T47D (cell line): ENCODE results near the gene ISYNA1.

ENCODE experiments used
- DNase-seq, 2 experiments: peaks; one replicate each; pipeline versions ENCODE4 v3.0.0 to v3.0.0-alpha.2; 2011 to 2012; ENCODE audit warnings: low read depth in 1 of 2, low spot score in 1 of 2
- JUND ChIP-seq: IDR thresholded peaks from 2 replicates; pipeline ENCODE4 v1.6.1; 2012; ENCODE audit warnings: low read depth
- in situ Hi-C: cut with HindIII; loops from 2 replicates; pipeline ENCODE4 v1.10.0; 2016; ENCODE audit warnings: low sequenced_read_pairs, low pct_unique_long_range_greater_than_20kb

The ISYNA1 gene

DNA sequence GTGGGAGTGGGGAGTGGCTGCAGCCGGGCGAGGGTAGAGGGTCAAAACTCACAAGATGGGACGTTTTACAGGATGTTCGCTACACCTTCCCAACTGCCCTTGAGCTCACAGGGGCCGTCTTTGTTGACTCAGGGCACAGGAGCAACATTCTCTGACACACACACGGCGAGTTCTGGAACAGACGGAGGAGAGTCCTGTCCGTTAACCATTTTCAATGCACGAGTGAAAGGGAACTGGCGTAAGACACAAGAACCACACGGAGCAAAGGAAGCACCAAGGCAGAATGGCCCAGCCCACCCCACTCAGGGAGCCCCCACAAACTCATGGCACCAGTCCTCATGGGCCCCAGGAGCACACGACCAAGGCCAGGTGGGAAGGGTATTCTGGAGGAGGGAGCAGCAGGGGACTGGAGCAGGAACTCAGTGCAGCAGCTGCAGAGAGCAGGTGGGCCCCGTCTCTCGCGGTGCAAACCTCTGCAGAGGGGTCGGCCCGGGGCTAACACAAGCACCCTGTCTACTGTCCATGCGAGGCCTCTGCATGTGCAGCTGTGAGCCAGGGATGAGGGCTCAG lies 37.9 kb upstream of the ISYNA1 start:
- DNase-seq = no peak
- in situ Hi-C loops = no loop called here
- TF ChIP-seq JUND = no peak

DNA sequence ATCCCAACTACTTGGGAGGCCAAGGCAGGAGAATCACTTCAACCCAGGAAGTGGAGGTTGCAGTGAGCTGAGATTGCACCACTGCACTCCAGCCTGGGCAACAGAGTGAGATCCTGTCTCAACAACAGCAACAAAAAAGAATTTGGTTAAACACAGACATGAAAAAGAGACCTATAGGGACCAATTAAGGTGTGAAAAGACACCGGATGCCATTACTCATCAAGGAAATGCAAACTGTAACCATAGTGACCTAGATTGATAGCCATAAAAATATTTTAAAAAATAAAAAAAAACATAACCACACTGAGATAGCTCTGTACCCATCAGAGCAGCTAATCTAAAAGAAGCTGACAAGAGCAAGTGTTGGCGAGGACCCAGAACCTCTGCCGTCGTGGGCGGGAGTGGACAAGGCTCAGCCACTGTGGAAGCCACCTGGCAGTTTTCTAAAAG lies 37.1 kb upstream of the ISYNA1 start:
- in situ Hi-C loops = no loop called here
- no peak for TF ChIP-seq JUND
- DNase-seq = no peak

DNA sequence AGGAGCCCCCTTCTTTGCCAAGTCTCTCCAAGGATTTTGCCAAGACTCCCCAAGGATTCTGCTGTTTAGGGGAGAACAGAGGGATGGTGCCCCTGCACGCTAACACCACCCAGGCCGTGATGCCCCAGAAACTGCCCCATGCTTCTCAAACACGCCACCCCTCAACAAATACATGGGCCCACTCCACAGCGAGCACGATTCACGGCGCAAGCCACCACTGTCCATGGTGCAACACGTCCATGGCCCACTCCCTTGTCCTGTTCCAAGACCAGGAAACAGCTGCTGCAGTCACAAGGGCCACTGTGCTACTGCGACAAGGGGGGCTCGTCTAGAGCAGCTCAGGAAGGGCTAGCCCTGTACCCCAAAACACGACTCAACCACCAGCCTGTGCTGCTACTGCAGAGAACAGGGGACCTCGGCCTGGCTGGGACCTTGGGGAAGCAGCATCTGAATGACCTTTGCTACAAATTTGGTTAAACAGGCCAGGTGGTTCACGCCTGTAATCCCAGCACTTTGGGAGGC lies 36.5 kb upstream of the ISYNA1 start:
- TF ChIP-seq JUND = no peak
- no peak for DNase-seq
- in situ Hi-C loops = no loop called here

DNA sequence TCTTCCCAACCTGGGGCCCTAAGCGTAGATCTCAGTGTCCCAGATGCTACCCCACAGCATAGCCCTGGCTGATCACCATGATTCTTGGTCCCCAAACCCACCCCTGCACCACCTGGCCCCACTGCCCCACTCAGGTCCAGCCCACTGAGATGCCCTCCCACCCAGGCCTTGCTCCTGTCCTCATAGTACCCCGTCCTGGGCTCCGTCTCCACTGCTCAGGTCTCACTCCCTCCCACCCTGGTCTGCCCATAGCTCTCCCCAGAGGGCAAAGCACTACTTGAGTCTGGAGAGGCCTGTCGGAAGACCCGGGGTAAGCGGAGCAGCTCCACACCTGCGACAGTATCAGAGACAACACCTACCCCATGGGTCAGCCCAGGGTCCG lies 35.8 kb upstream of the ISYNA1 start:
- in situ Hi-C loops = no loop called here
- no peak for DNase-seq

DNA sequence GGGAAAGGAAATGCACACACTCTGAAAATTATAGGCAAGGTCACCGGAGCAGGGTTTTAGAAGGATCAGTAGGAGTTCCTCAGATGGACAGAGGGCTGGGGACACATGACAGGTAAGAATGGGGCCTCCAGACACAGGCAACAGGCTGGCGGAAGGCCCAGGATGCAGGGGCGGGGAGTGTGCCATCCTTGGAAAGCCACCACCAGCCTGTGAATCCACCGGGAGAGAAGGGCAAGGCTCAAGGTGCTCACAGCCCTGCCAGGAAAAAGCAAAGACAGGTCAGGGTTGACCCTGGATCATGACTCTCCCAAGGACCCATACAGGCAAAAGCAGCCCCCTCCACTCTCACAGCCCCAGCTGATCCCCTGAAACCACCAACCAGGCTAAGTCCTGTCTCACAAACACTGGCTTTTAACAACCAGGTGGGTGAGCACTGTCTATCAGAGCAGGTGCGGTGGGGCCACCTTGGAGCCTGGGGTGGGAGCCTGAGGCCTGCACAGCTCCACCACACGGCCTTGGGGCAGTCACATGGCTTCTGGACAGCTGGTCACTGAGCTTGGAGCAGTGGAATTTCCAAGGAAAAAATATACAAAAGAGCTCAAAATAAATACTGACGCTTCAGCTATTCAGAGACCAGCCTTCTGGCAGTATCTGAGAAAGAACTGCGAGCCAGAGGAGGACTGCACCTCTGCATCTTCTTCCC lies 35.2 kb upstream of the ISYNA1 start:
- no peak for TF ChIP-seq JUND
- in situ Hi-C loops = no loop called here
- no peak for DNase-seq

More for the DNA sequence above, 35.8 kb upstream of the ISYNA1 start:
- no peak for TF ChIP-seq JUND

DNA sequence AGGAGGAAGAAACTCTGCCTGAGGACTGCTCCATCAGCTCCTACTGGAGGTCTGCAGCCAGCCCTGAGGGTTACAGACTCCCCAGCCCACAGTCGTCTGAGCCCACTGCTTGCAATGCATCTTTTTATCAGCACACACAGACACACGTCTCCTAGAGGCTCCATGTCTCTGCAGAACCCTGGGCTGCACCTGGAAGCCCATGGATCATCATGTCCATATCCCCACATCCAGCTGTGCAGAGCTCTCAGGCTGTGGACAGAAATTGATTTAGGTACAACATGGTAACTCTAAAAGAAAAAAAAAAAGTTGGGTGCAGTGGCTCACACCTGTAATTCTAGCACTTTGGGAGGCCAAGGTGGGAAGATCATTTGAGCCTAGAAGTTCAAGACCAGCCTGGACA lies 32.9 kb upstream of the ISYNA1 start:
- in situ Hi-C loops = no loop called here
- DNase-seq = no peak
- no peak for TF ChIP-seq JUND

DNA sequence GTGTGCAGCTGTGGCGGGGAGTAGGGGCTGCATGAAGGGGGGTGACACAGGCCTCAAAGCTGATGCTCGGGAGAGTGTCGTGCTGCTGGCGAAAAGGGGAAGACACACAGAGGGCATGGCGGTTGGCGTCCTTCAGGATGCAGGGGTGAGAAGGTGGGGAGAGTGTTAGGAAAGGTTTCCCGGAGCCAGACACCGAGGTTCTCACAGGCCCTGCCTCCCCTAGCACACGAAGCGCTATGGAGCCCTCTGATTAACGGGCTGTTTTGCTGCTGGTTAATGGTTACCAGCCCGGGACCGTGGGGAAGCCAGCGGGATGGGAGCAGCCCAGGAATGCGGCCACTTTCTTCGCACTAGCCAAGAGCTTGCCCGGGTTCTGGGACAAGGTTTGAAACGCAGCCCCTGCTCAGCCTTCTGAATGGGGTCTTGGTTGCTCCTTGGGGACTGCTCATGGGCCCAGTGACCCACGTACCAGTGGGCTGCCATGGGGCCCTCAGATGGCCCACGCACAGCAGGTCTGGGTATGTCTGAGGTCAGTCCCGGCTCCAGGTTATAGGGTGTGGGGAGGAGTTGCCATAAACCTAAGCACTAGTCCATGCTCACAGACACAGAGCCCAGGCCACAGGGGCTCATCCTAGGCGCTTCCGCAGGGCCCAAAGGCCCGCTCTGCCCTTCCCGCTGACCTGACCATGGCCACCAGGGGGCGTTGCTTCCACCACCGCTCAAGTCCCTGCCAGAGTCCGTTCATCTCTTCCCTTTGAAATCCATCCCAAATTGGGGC lies 31.3 kb upstream of the ISYNA1 start:
- peak in 1 of 2 experiments; percentile 57 for DNase-seq
- in situ Hi-C loops = no loop called here
- TF ChIP-seq JUND = no peak

DNA sequence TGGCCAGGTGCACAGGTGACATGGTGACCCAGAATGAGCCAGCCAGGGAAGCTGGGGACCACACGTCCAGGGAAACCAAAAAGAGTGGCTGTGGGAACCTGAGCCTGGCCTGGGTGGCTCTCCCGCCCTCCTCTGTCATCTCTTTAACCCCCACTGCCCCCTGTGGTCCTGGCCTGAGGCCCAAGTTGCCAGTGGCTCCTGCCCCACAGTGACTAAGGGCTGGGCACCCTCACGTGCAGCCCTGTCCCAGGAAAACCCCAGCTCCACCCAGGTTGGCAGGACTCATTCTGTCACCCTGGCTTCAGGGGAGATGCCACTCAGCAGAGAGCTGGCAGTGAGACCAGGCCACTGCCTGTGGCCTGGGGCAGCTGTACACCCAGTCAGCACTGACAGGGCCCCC lies 30.6 kb upstream of the ISYNA1 start:
- in situ Hi-C loops = no loop called here
- no peak for TF ChIP-seq JUND
- DNase-seq = no peak

DNA sequence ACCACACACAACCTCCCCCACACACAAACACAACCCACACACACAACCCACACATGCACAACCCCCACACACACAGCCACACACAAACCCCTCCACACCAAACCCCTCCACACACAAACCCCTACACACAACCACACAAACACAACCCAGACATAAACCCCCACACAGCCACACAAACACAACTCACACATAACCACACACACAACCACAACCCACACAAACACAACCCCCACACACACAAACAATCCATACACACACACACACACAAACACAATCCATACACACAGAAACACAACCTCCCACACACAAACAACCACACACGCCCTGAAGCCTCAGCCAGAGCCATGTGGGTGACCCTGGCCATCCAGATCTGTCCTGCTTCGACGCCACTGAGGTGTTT lies 30.0 kb upstream of the ISYNA1 start:
- TF ChIP-seq JUND = no peak
- in situ Hi-C loops = no loop called here
- no peak for DNase-seq

DNA sequence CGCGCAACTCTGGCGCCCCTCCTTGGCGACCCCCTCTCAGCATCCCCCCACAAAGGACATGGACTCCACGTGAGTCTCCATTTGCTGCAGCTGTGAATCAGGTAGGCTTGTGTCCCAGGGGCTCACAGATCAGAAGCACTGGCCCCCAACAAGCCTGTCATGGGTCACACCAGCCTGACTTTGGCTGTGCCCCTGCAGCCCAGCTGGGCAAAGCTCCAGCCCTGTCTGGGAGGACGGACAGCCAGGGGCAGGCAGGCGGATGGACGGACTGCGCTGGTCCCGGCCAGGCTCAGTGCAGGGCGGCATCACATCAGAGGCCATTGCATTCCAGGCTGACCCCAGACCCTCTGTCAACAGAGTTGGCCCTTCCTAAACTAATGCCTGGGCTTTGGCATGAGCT lies 28.4 kb upstream of the ISYNA1 start:
- in situ Hi-C loops = no loop called here
- no peak for TF ChIP-seq JUND

DNA sequence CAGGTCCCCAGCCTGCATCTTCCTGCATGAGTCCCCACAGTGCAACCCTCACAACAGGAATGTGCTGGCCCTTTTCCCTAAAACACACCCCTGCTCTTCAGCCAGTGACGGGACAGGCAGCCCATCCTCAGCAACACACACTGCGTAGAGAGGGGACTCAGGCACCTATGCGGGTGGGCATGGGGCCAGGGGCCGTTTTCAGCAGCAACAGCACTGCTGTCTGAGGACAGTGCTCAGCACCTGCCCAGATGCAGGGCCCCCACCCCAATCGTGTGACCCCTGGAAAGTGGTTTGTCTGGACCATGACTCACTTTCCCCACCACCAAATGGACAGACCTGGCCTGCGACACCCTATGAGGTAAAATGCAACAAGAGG lies 28.0 kb upstream of the ISYNA1 start:
- no peak for TF ChIP-seq JUND
- in situ Hi-C loops = no loop called here
- no peak for DNase-seq

More for the DNA sequence above, 28.4 kb upstream of the ISYNA1 start:
- DNase-seq = no peak

DNA sequence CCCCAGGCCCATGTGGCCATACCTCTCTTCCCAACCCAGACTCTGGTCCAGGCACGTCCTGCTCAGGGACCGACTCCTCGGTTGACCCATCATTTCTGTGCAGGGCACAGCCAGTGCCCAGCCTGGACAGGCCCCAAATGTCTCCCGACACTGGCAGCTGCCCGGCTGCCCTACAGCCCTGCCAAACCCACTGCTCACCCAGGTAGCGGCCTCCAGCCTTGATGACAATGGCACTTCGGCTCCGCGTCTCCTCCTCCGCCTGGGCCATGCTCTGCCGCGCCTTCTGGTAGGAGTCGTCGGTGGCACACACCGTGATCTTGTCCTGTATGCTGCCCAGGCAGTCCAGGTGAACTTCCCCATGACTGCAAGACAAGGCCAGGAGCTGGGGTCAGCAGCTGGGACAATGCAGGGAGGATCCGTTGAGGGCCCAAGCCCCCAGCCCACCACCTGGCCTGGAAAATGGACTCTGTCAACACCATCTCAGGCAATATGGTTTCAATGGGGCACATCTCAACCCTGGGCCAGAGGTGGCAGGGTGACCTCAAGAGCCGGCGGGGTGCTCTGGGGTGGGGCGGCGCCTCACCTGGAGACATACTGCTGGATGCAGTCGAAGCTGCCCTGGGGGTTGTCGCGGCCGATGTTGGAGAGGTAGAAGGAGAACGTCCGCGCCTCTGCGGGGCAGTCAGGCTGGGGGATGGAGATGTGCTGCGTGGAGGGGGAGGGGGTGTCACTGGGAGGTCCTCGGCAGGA lies 27.5 kb upstream of the ISYNA1 start:
- no peak for TF ChIP-seq JUND
- in situ Hi-C loops = no loop called here

More for the DNA sequence above, 27.5 kb upstream of the ISYNA1 start:
- DNase-seq = no peak
